ENCODE data around the gene ASPDH. TPM values are rescaled to one million over a fixed set of nuclear protein-coding genes. Genes with fewer than 3 reads are reported as not detected.

The ASPDH gene
- polyA plus RNA-seq, 2 of the 4 experiments (the other 2 are of a cell fraction) = not detected

- TF ChIP-seq REST (IDR thresholded peaks at IDR 0.05) (no peak), USF2 (IDR thresholded peaks at IDR 0.05) (0 out of 2 replicates have a peak, but pooled peaks have one; percentile 18), KDM5A (IDR thresholded peaks at IDR 0.05) (0 out of 2 replicates have a peak, but pooled peaks have one; percentile 36), BCL3 (IDR thresholded peaks at IDR 0.05) (peak; percentile 95), PHF8 (IDR thresholded peaks at IDR 0.05; ENCODE audit: borderline replicate concordance, low read depth) (peak; percentile 98), E2F6 (IDR thresholded peaks at IDR 0.05; ENCODE audit: borderline replicate concordance, low read depth) (peak; percentile 35; the same call in 1 of the 2 replicates), MAFK (IDR thresholded peaks at IDR 0.05; ENCODE audit: partially characterized antibody) (peak; percentile 92), JUN (IDR thresholded peaks at IDR 0.05) (peak; percentile 83 to 93)
These were observed 37.3 kb downstream of the ASPDH start, which contains the start of the genes EMC10 and GARIN5A (continued) for GRCh38 chr19:50476224-50476906.

GRCh38 chr19:50475736-50476223 lies 37.9 kb downstream of the ASPDH start:
- peaks cover 12% of the 10 kb centered on the region for H3K4me1 ChIP-seq
- peak overlapping the region in 1 of 2 experiments; percentile 55; a peak in 3 of 6 replicates for H3K27ac ChIP-seq
- TF ChIP-seq MAX (IDR thresholded peaks at IDR 0.05) (no peak), EHMT2 (IDR thresholded peaks at IDR 0.05; ENCODE audit: low read depth) (no peak), E2F6 (IDR thresholded peaks at IDR 0.05; ENCODE audit: borderline replicate concordance, low read depth) (no peak), ESRRA (IDR thresholded peaks at IDR 0.05; ENCODE audit: borderline replicate concordance, low read length) (no peak), TP53 (CRISPR knock-in tag; IDR thresholded peaks at IDR 0.05) (no peak), NR3C1 (IDR thresholded peaks at IDR 0.05) (no peak), CTCF (IDR thresholded peaks at IDR 0.05) (no peak), HMGXB4 (CRISPR knock-in tag; IDR thresholded peaks at IDR 0.05; ENCODE audit: borderline replicate concordance) (no peak), POLR2A (IDR thresholded peaks at IDR 0.05; ENCODE audit: low read length) (no peak), USF2 (IDR thresholded peaks at IDR 0.05) (no peak)
- FAIRE-seq (no peak), ATAC-seq (no peak; a peak in 3 of 6 replicates), DNase-seq (ENCODE audit: low read depth in 1 of 2, low spot score in 1 of 2) (no peak)
- CTCF ChIA-PET = interaction anchor here (1.0 to 4.7 kb wide), 5 partner anchors 9 to 119 kb away, joined by 3 to 28 read pairs (median 10); no protein-coding TSS in a partner anchor
- H3K4me3 ChIP-seq = peak overlapping the region; percentile 86; the same call in 2 of the 3 replicates
- peak overlapping the region; percentile 97 for H3K4me2 ChIP-seq
- POLR2A ChIA-PET = no interaction called here
- no peaks in the 10 kb centered on the region for H3K9me3 ChIP-seq
- 77% methylated on average over 29 of the region's 29 CpGs for WGBS (ENCODE audit: missing lambda C conversion rate)

Data from A549 (cell line).